Hepatic stellate cell (primary cell): Measurements from ENCODE around the gene ABAT.
A peak's percentile ranks its signal among the peaks of the same experiment; 100 is the strongest.

Experiments
- DNase-seq: peaks from one replicate; pipeline ENCODE4 v3.0.0; 2011; ENCODE audit warnings: low spot score

Gene ABAT

DNA sequence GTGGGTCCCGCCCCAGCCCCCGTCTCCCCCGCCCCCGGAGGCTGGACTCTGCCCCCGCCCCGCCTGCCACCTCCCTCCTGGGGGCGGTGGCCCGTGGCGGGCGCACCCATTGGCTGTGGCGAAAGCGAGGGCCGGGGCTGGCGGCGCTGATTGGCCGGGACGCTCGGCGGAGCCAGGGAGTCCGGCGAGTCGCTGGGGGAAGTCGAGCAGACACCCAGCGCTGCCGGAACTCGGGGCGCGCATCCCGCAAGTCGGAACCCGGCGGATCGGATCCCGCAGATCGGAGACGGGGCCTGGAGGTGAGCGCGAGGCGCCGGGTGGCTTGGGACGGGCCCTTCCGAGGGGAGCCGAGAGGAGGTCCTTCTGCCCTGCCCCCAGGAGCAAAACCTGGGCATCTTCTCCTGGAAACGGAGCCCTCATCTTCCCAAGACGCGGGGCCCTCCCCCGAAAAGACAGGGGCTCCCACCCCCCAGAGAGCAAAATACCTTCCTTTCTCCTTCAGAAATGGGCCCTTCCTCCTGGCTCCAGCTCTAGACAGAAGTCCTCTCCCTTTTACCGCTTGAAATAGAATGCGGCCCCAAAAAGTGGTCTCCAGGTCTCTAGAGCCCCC is at the start of gene ABAT:
TSS of gene ABAT (plus strand) at position 205 of the 610 bp plus-strand sequence. CDS start 61,123 bp downstream, outside the sequence.
- DNase-seq, result peak; percentile 95

DNA sequence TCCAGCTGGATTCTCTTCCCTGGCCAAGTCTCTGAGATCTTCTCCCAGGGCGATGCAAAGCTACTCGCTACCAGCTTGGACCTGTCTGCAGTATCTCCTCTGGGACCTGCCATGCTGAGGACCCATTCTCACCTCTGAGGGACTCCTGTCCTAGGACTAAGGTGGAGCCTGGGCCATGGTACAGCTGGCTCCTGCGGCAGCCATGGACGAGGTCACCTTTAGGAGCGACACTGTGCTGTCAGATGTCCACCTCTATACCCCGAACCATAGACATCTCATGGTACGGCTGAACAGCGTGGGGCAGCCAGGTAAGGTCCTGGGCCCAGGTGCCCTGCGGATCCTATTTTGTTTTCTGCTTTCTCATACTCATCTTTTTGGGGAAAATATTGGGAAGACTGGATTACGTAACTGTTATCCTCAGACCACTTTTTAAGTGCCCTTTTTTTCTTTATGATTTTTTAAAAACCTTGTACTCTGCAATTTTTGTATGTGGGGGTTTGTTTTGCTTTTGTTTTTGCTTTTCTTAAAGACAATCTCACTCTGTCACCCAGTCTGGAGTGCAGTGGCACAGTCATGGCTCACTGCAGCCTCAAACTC is 48.8 kb upstream of the ABAT start:
- DNase-seq, result no peak

GRCh38 chr16:8626946-8627345 is 47.5 kb upstream of the ABAT start:
- no peak for DNase-seq

DNA sequence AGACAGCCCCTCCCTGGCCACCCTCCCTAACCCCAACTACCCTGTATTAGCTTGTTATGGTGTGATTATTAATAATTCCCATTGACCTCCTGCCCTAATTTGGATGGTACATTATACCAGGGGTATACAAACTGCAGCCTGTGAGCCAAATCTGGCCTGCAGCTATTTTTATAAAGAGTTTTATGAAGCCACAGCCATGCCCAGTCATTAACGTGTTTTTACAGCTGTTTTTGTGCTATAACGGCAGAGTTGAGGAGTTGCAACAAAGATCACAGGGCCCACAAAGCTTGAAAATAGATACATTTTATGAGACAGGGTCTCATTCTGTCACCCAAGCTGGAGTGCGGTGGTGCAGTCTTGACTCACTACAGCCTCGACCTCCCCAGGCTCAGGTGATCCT is 47.0 kb upstream of the ABAT start:
- DNase-seq, result no peak

- no peak for DNase-seq
Observed at GRCh38 chr16:8628981-8629725, 45.3 kb upstream of the ABAT start.

DNA sequence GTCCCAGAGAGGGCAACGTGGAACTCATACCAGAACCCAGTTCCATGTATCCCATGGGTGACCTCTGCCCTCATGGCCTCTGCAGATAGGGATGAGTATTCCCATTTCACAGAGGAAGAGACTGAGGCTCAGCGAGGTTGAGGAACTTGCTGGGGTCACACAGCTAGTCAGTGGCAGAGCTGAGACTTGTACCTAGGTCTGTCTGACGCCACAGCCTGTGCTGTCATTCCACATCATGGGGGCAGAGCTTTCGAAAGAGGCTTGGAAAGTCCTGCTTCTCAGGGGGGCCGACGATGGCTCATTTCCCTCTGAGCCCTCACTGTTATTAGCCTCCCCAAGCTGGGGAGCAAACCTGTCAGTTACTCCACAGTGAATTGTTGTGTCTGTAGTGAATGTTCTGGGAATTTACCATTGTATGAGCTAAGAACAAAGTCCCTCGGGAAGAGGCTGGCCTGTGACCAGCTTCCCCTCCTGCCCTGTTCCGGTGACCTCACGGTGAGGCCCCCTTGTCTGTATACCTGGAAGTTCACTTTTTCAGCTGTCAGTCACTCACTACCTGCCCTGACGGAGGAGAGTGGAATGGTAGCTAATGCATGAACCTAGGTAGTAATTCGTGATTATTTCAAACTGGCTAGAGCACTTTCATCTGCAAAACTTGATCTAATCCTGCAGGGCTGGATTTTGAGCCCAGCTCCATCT is 44.0 kb upstream of the ABAT start:
- DNase-seq, result no peak

GRCh38 chr16:8631373-8631772 is 43.0 kb upstream of the ABAT start:
- no peak for DNase-seq

DNA sequence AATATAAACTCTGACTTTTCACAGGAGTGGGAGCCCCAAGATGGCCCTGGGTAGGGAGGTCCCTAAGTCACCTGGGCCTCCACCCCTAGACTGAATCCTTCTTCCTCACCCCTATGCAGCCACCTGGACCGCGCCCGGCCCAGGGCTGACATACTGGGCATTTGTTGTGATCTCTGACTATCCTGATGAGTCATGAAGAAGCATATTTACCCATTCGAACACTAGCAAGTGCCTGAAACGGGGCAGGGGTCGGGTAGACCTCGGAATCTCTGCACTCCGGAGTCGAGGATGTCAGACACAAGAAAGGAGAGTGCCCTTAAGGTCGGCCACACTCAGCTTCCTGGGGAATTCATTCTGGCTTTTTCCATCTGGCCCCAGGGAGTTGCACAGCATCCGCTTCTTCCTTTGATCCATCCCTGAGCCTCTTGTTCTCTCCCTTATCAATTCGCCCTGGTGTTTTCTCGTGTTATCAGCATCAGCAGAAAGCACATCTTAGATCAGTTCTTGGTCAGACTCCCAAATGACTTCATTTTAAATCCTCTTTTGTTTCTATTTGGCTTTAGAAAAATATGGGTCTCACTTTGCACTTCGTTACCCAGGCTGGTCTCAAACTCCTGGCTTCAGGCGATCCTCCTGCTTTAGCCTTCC is 42.5 kb upstream of the ABAT start:
- no peak for DNase-seq

GRCh38 chr16:8632675-8633182 is 41.7 kb upstream of the ABAT start:
- no peak for DNase-seq

GRCh38 chr16:8634991-8635736 is 39.3 kb upstream of the ABAT start:
- DNase-seq, result peak; percentile 41

DNA sequence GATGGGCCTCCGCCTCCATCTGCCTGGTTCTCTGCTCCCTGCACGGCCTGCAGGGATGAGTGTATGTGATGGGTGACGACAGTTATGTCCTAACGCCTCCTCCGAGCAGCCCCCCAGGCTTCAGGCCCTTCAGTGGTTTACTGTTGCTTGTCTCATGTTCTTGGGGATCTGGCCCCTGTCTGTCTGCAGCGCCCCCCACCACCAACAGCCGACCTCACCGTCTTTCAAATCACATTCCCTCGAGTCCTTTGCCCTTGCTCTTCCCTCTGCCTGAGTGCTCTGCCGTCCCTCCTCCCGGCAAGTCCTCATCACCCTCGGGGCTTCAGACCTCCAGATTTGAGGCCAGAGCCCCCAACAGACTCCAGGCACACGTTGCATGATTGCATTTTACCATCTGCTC is 34.7 kb upstream of the ABAT start:
- DNase-seq, result no peak

- no peak for DNase-seq
Observed at GRCh38 chr16:8641671-8642070, 32.7 kb upstream of the ABAT start.

DNA sequence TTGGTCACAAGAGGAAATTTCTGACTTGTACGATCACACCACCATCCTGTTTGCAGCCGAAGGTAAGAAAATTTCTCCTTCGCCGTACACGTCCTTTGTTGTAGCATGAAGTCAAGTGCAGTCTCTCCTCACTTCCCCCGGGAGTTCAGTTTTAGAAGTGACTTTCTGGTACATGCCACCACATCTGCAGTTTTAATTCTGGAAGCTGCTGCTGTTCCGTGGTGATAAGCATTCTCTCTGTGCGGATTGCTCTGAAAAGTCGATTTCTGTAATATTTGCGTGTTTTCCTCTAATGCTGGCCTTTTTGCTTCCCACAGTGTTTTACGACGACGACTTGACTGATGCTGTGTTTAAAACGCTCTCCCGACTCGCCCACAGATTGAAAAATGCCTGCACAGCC is 32.3 kb upstream of the ABAT start:
- DNase-seq, result no peak

DNA sequence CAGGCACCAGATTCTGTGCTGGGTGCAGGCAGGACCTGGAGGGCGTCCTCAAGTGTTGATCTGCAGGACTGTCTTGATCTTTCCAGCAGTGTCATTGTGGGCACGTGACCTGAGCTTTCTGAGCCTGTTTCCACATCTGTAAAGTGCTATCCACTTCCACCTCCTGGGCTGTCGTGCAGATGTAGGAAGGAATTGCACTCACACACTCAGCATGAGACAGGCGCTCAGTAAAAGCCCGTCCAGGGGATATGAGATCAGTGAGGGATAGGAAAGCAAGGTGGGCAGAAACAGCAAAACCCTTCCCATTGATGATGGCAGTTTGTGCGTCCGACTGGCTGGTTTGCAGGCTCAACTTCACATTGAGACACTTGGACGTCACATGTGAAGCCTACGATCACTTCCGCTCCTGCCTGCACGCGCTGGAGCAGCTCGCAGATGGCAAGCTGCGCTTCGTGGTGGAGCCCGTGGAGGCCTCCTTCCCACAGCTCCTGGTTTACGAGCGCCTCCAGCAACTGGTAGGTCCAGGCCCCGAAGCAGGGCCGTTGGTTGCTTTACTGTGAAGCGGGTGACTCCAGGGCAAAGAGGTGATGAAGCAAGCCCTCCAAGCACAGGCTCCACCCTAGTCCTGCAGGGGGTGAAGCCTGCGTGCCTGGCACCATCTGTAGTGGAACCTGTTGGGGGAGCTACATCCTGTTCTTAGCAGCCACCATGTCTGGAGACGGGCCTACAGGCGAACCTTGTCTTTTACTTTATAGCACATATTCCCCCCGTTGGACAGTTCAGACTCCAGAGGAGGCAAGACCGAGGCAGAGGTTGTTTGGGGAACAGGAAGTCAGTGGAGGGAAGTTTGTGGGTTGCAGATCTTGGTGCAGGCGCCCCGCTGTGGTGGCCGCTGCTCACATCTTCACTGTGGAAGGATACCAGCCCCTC is 29.9 kb upstream of the ABAT start:
- DNase-seq, result no peak

DNA sequence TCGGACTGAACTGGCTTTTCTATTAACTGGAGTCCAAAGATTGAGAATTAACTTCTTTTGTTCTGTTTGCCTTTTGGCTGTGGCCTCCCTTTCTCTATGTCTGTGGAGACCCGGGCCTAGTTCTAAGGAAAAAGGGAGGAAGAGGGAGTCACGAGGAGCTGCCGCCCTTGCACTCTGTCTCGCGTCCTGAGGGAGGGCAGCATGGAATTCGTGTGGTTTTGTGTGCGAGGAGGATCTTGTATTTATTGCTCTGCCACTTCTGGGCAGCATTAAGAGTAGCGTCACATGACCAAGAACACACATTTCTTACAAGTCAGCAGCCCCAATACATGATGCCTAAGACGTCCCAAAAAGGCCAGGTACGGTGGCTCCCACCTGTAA is 29.3 kb upstream of the ABAT start:
- DNase-seq, result no peak

DNA sequence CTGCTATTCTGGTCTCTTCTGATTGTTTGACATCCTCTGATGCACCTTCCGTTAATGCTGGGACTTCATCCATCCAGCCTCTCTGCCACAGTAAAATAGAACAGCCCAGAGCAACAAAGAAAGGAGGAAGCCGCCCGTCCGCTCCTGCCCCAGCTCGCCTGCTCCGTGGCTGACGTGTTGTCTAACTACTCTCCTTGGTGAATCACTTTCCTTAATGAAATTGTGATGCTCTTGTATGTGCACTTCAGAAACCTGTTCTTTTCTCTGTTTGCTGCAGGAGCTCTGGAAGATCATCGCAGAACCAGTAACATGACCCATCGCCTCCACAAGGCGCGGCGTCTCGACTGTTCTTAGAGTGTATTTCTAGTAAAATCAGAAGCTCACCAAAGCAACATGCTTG is 28.6 kb upstream of the ABAT start:
- no peak for DNase-seq

GRCh38 chr16:8646326-8647053 is 27.9 kb upstream of the ABAT start:
- no peak for DNase-seq

DNA sequence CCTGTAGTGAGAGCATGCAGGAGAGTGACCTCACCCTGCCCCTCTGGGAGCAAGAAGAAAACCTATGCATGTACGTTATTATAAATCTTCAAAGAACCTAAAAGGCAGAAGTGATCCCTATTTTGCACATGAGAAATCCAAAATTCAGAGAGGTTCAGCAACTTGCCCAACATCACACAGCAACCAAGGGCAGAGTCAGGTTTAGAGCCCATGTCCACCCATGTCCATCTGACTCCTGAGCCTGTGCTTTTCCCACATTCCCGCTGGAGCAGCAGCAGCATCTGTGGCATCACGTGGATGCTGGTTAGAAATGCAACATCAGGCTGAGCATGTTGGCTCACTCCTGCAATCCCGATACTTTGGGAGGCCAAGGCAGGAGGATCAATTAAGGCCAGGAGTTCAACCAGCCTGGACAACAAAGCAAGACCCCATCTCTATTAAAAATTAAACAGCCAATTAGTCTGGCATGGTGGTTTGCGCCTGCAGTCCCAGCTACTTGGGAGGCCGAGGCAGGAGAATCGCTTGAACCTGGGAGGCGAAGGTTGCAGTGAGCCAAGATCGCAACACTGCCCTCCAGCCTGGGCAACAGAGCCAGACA is 26.6 kb upstream of the ABAT start:
- DNase-seq, result no peak

GRCh38 chr16:8648877-8649276 is 25.5 kb upstream of the ABAT start:
- DNase-seq, result no peak
